NCI-H2171 (cell line): Measurements from ENCODE around the gene NDUFAF2.
"Not testable (repeated sequence)": the region's sequence is repeated elsewhere in the genome, so short reads cannot be mapped to it uniquely, and the experiment has no call there.

Source experiments
- DNase-seq: peaks from one replicate; lab custom pipeline; 2025; lab: John Stamatoyannopoulos, UW

Gene NDUFAF2, protein sequence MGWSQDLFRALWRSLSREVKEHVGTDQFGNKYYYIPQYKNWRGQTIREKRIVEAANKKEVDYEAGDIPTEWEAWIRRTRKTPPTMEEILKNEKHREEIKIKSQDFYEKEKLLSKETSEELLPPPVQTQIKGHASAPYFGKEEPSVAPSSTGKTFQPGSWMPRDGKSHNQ

GRCh38 chr5:60944904-60945812 lies at the start of gene NDUFAF2, which contains the start of gene ERCC8:
NDUFAF2 (plus strand) TSS chr5:60945205; CDS start chr5:60945256, 51 bp downstream.
ERCC8 (minus strand) TSS chr5:60945070; CDS start chr5:60945008, 62 bp downstream.
- DNase-seq, result peak; percentile 48

- DNase-seq, result no peak
Measured at GRCh38 chr5:60896991-60897390, 48.0 kb upstream of the NDUFAF2 start.

DNA sequence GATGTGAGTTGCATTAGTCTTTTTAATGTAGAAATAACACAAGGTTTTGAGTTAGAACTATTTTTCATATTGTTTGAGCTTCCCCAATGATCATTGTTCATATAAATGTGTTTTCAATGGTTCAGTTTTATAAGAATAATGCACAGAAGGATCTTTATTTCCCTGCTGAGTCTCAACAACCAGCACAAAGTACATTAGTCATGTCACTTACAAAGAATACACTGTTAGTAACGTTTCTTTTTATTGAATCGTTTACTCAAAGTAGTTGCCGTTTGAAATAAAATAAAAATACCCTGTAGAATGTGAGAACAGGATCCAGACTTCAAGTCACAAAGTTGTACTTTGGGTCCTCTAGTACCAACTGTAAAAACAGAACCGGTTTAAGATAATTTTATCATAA lies 41.6 kb upstream of the NDUFAF2 start:
- DNase-seq, result no peak

DNA sequence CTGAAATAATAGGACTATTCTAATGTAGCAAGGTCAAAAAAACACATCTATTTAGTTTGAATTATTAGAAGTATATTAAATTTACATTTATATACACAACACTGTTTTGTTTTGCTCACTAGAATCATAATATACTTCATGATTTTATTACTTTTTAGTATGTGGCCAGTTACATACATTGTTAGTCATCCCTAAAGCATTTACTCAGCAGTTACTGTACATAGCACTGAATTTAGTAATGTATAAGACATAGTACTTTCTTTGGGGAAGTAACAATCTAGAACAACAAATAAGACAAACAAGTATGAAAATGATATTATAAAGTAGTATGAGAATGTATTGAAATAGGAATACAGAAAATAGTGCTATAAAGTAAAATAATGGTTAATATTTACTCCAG lies 28.4 kb upstream of the NDUFAF2 start:
- no peak for DNase-seq

GRCh38 chr5:60918466-60918865 lies 26.5 kb upstream of the NDUFAF2 start:
- DNase-seq, result no peak

DNA sequence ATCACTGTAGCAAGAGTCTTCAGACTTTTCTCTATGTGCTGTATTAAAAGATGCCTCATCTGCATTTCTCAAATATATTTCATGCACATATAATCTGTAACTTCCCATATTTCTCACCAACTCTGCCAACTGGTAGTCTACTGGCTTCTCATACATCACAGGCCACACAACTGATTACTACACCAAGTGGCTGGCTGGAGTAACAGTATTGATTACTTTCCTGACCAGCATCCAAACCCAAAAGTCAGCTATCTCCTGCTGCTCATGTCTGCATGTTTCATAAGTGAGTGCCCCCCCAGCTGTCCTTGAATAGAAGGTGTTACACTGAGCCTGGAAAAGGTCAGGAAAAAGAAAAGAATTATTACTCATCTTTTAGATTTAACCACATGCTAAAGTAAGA lies 17.6 kb upstream of the NDUFAF2 start:
- DNase-seq, result no peak

GRCh38 chr5:60929024-60929423 lies 16.0 kb upstream of the NDUFAF2 start:
- DNase-seq, result no peak

DNA sequence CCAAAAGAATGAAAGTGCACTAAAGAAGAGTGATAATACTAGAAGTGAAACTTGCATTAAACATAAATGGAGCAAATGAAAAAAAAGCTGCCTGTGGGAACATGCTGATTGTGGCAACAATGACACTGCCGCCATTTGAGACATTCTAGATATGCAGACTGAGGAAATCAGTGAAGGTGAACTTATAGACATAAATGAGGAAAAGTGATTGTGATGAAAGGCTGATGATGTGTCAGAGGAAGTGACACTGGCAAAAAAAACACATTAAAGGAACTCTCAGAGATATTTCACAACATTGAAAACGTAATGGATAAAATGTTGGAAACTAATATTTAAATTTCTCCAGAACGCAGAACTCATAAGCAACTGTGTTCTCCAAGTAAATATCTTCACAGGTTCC lies 1.4 kb upstream of the NDUFAF2 start:
- no peak for DNase-seq

GRCh38 chr5:60945813-60946187 lies 795 bp downstream of the NDUFAF2 start:
- no peak for DNase-seq

DNA sequence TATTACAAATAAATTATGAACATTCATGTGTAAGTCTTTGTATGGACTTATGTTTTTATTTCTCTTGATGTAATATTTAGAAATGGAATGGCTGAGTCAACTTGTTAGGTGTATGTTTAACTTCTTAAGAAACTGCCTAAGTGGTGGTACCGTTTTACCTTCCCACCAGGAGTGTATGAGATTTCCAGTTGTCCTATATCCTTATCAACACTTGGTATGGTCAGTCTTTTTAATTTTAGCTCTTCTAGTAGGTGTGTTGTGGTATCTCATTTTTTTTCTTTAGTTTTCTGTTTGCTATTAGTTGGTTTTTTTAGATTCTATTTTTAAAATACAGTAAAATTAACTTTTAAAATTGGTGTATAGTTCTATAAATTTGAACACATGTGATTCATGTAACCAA lies 3.7 kb downstream of the NDUFAF2 start:
- DNase-seq, result no peak

GRCh38 chr5:60955239-60955638 lies 10.2 kb downstream of the NDUFAF2 start:
- no peak for DNase-seq

GRCh38 chr5:60958088-60958487 lies 13.1 kb downstream of the NDUFAF2 start:
- DNase-seq, result no peak

GRCh38 chr5:60958712-60959111 lies 13.7 kb downstream of the NDUFAF2 start:
- DNase-seq, result no peak

DNA sequence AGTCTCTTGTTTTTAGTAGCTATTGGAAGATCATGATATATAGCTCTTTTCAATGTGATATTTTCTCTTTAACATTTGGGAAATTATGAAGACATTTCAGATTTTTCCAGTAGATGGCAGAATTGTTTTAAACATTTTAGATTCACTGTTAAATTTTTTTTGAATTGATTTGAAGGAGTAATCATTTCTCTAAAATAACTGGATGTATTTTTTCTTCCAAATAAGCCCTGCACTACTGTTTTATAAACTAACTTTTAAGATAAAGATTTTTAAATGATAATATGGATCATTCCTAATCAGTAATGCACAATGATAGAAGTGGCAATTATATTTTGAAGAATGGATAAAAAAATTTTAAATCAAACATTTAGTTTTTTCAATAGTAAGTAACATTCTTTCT lies 14.2 kb downstream of the NDUFAF2 start:
- DNase-seq, result no peak

- no peak for DNase-seq
Measured at GRCh38 chr5:60960591-60960990, 15.6 kb downstream of the NDUFAF2 start.

DNA sequence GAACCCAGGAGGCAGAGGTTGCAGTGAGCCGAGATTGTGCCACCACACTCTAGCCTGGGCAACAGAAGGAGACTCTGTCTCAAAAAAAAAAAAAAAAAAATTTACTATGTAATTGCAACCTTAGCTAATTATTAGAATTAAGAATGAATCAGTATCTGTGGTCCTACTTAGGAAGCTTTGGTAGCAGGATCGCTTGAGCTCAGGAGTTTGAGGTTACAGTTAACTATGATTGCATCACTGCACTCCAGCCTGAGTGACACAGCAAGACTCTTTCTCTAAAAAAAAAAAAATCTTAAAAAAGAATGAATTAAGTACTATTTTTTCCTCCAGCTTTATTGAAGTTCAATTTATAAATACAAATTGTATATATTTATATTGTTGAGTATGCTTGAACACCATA lies 16.7 kb downstream of the NDUFAF2 start:
- DNase-seq, result no peak

DNA sequence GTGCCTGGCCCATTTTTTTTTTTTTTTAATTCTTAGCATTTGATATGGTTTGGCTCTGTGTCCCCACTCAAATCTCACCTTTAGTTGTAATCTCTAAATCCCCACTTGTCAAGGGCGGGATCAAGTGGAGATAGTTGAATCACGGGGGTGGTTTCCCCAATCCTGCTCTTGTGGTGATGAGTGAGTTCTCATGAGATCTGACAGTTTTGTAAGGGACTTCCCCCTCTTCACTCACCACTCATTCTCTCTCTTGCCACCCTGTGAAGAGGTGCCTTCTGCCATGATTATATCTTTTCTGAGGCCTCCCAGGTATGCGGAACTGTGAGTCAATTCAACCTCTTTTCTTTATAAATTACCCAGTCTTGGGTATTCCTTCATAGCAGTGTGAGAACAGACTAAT lies 27.2 kb downstream of the NDUFAF2 start:
- no peak for DNase-seq

- no peak for DNase-seq
Measured at GRCh38 chr5:60977956-60978737, 33.1 kb downstream of the NDUFAF2 start.

- no peak for DNase-seq
Measured at GRCh38 chr5:60978968-60979367, 34.0 kb downstream of the NDUFAF2 start.

DNA sequence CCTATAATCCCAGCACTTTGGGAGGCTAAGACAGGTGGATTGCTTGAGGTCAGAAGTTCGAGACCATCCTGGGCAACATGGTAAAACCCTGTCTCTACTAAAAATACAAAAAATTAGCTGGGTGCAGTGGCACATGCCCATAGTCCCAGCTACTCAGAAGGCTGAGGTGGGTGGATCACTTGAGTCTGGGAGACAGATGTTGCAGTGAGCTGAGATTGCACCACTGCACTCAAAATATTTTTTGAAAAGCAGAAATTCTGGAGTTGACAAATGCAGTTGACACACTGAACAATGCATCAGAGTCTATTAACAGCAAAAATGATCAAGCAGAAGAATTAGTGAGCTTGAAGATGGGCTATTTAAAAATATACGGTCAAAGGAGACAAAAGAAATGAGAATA lies 35.5 kb downstream of the NDUFAF2 start:
- no peak for DNase-seq

- not testable (repeated sequence) for DNase-seq
Measured at GRCh38 chr5:60982127-60982526, 37.1 kb downstream of the NDUFAF2 start.

GRCh38 chr5:60989790-60990189 lies 44.8 kb downstream of the NDUFAF2 start:
- no peak for DNase-seq

- DNase-seq, result no peak
Measured at GRCh38 chr5:60992871-60993270, 47.9 kb downstream of the NDUFAF2 start.
